GM10847 (cell line): Measurements from ENCODE around the gene ABI3BP.

Experiments
- POLR2A ChIP-seq: IDR thresholded peaks from 2 replicates; pipeline ENCODE4 v1.6.1; 2011; ENCODE audit not compliant: insufficient read length; ENCODE audit errors: extremely low read depth

Gene ABI3BP

GRCh38 chr3:100968932-100969906, 24.0 kb downstream of the ABI3BP start:
- TF ChIP-seq POLR2A = no peak

GRCh38 chr3:100966807-100967206, 26.4 kb downstream of the ABI3BP start:
- TF ChIP-seq POLR2A = no peak

- TF ChIP-seq POLR2A = no peak
Observed at GRCh38 chr3:100966049-100966491, 27.2 kb downstream of the ABI3BP start.

GRCh38 chr3:100963041-100963440, 30.2 kb downstream of the ABI3BP start:
- no peak for TF ChIP-seq POLR2A

- TF ChIP-seq POLR2A = no peak
Observed at GRCh38 chr3:100957261-100957986, 35.8 kb downstream of the ABI3BP start.

- TF ChIP-seq POLR2A = no peak
Observed at GRCh38 chr3:100956276-100956675, 36.9 kb downstream of the ABI3BP start.

GRCh38 chr3:100954990-100955389, 38.2 kb downstream of the ABI3BP start:
- no peak for TF ChIP-seq POLR2A

- no peak for TF ChIP-seq POLR2A
Observed at GRCh38 chr3:100954199-100954935, 38.9 kb downstream of the ABI3BP start.

- TF ChIP-seq POLR2A = no peak
Observed at GRCh38 chr3:100953103-100953502, 40.1 kb downstream of the ABI3BP start.

GRCh38 chr3:100947119-100947518, 46.1 kb downstream of the ABI3BP start:
- TF ChIP-seq POLR2A = no peak

GRCh38 chr3:100941451-100941850, 51.8 kb downstream of the ABI3BP start:
- no peak for TF ChIP-seq POLR2A

- TF ChIP-seq POLR2A = no peak
Observed at GRCh38 chr3:100941041-100941440, 52.2 kb downstream of the ABI3BP start.

- no peak for TF ChIP-seq POLR2A
Observed at GRCh38 chr3:100936931-100937330, 56.3 kb downstream of the ABI3BP start.

- TF ChIP-seq POLR2A = no peak
Observed at GRCh38 chr3:100932491-100932890, 60.7 kb downstream of the ABI3BP start.
